ENCODE data around the gene MPZL1.

- TF ChIP-seq PBX3 (IDR thresholded peaks at IDR 0.05) (no peak), ZC3H11A (IDR thresholded peaks at IDR 0.05) (no peak), POLR2AphosphoS2 (conservative IDR thresholded peaks at IDR 0.05; ENCODE audit: low read length) (no peak), CTCF (IDR thresholded peaks at IDR 0.05) (no peak), EP300 (IDR thresholded peaks at IDR 0.05) (no peak), CBX2 (IDR thresholded peaks at IDR 0.05; ENCODE audit: borderline replicate concordance, low read depth) (no peak), REST (IDR thresholded peaks at IDR 0.05) (no peak), RAD21 (conservative IDR thresholded peaks at IDR 0.05 in 1 of 2, IDR thresholded peaks at IDR 0.05 in 1 of 2) (no peak), MYC (IDR thresholded peaks at IDR 0.05; ENCODE audit: borderline replicate concordance, low read length) (no peak)
Observed at GRCh38 chr1:167675440-167675839, 46.3 kb upstream of the MPZL1 start.

All from A549 (cell line).